22Rv1 (cell line): ENCODE measurements around the gene GAGE12H.
"Not testable (repeated sequence)": the region's sequence is repeated elsewhere in the genome, so short reads cannot be mapped to it uniquely, and the experiment has no call there.

Source experiments
- H3K27ac ChIP-seq: fragments of 450-650 bp; 2 replicates; pipeline ENCODE4 v1.5.1; 2017
- CTCF ChIP-seq: fragments of 450-650 bp; IDR thresholded peaks from 2 replicates; pipeline ENCODE4 v1.5.1; 2017; ENCODE audit warnings: mild to moderate bottlenecking
- ZFX ChIP-seq: fragments of 450-650 bp; IDR thresholded peaks from 2 replicates; pipeline ENCODE4 v1.6.1; 2017; ENCODE audit warnings: antibody characterized with exemption, borderline replicate concordance

The GAGE12H gene

GRCh38 chrX:49579649-49580048 is at the start of gene GAGE12H:
Gene GAGE12H, plus strand, starts transcription at chrX:49579949. Its CDS starts 1,155 bp downstream, at chrX:49581104.
- not testable (repeated sequence) for H3K27ac ChIP-seq

GRCh38 chrX:49531877-49532276 is 47.9 kb upstream of the GAGE12H start, which contains the start of gene GAGE12C:
Gene GAGE12C, plus strand, starts transcription at chrX:49532177. Its CDS starts 1,155 bp downstream, at chrX:49533332.
- not testable (repeated sequence) for H3K27ac ChIP-seq

GRCh38 chrX:49541433-49541832 is 38.3 kb upstream of the GAGE12H start, which contains the start of gene GAGE12D:
Gene GAGE12D, plus strand, starts transcription at chrX:49541733. Its CDS starts 1,155 bp downstream, at chrX:49542888.
- not testable (repeated sequence) for H3K27ac ChIP-seq

GRCh38 chrX:49550989-49551388 is 28.8 kb upstream of the GAGE12H start, which contains the start of gene GAGE12E:
Gene GAGE12E, plus strand, starts transcription at chrX:49551289. Its CDS starts 1,155 bp downstream, at chrX:49552444.
- not testable (repeated sequence) for H3K27ac ChIP-seq

- H3K27ac ChIP-seq, result not testable (repeated sequence)
Observed at GRCh38 chrX:49560542-49560941, 19.2 kb upstream of the GAGE12H start, which contains the start of gene GAGE12F. Gene GAGE12F, plus strand, starts transcription at chrX:49560842. Its CDS starts 1,155 bp downstream, at chrX:49561997.

- not testable (repeated sequence) for H3K27ac ChIP-seq
Observed at GRCh38 chrX:49568728-49569127, 11.0 kb upstream of the GAGE12H start.

GRCh38 chrX:49569152-49569551 is 10.6 kb upstream of the GAGE12H start:
- H3K27ac ChIP-seq, result not testable (repeated sequence)

GRCh38 chrX:49570100-49570499 is 9.6 kb upstream of the GAGE12H start, which contains the start of gene GAGE12G:
Gene GAGE12G, plus strand, starts transcription at chrX:49570400. Its CDS starts 1,155 bp downstream, at chrX:49571555.
- H3K27ac ChIP-seq, result not testable (repeated sequence)

- not testable (repeated sequence) for H3K27ac ChIP-seq
Observed at GRCh38 chrX:49589196-49589595, 9.4 kb downstream of the GAGE12H start, which contains the start of gene GAGE2A. Gene GAGE2A, plus strand, starts transcription at chrX:49589496. Its CDS starts 1,155 bp downstream, at chrX:49590651.

GRCh38 chrX:49589769-49590478 is 10.2 kb downstream of the GAGE12H start:
- H3K27ac ChIP-seq, result not testable (repeated sequence)

- not testable (repeated sequence) for H3K27ac ChIP-seq
Observed at GRCh38 chrX:49590488-49590887, 10.7 kb downstream of the GAGE12H start.

- H3K27ac ChIP-seq, result not testable (repeated sequence)
Observed at GRCh38 chrX:49598720-49599119, 19.0 kb downstream of the GAGE12H start, which contains the start of gene GAGE1. Gene GAGE1, plus strand, starts transcription at chrX:49599020. Its CDS starts 1,155 bp downstream, at chrX:49600175.

- TF ChIP-seq ZFX (no peak), CTCF (no peak)
- H3K27ac ChIP-seq, result no peak overlapping the region
Observed at GRCh38 chrX:49610718-49611310, 31.1 kb downstream of the GAGE12H start.

- no peak overlapping the region for H3K27ac ChIP-seq
- TF ChIP-seq ZFX (no peak), CTCF (no peak)
Observed at GRCh38 chrX:49618574-49618973, 38.8 kb downstream of the GAGE12H start.
